SK-N-SH (cell line): ENCODE measurements around the gene KLLN.

Experiments
- CTCF ChIP-seq: fragments of 200-600 bp; sonication (generic); IDR thresholded peaks from 2 replicates; pipeline ENCODE4 v1.6.1; 2017; ENCODE audit warnings: antibody characterized with exemption, mild to moderate bottlenecking, moderate library complexity
- RFX5 ChIP-seq: IDR thresholded peaks from 2 replicates; pipeline ENCODE4 v1.6.1; 2012; ENCODE audit warnings: mild to moderate bottlenecking, improper control_type of control experiment, low read length
- ZBTB33 ChIP-seq: IDR thresholded peaks from 2 replicates; pipeline ENCODE4 v1.4.0; 2012; ENCODE audit warnings: low read depth, borderline replicate concordance

- no peak for TF ChIP-seq CTCF
- no peak for TF ChIP-seq RFX5
- no peak for TF ChIP-seq ZBTB33
These were observed 15.8 kb downstream of the KLLN start for GRCh38 chr10:87847550-87847949.
